Left lung (tissue), 10 donors: ENCODE results near the gene SART1. TPM values are rescaled to one million over a fixed set of nuclear protein-coding genes. Genes with fewer than 3 reads are reported as not detected.

Source experiments
- ATAC-seq: fragments of 200-7000 bp; cut with Tn5 transposase; one replicate; pipeline ENCODE4 v1.9.1; 2020; ENCODE audit warnings: moderate library complexity
- DNase-seq, 4 donors: peaks; one replicate each; pipeline ENCODE4 v3.0.0-alpha.2; 2013 to 2020
- H3K27ac ChIP-seq, 2 donors: fragments of 200-600 bp; sonication (generic) in 1 of 2; one replicate each; pipeline versions ENCODE4 v1.5.0 to v1.8.0; 2020 to 2021
- H3K27me3 ChIP-seq, 2 donors: fragments of 200-600 bp; sonication (generic) in 1 of 2; one replicate each; pipeline versions ENCODE4 v1.5.0 to v1.8.0; 2020 to 2021
- H3K36me3 ChIP-seq, 2 donors: fragments of 200-600 bp; sonication (generic) in 1 of 2; one replicate each; pipeline versions ENCODE4 v1.5.0 to v1.8.0; 2020 to 2021
- H3K4me1 ChIP-seq, 2 donors: fragments of 200-600 bp; one replicate each; pipeline ENCODE4 v1.8.0; 2021
- H3K4me3 ChIP-seq, 2 donors: fragments of 200-600 bp; sonication (generic) in 1 of 2; one replicate each; pipeline versions ENCODE4 v1.5.0 to v1.8.0; 2020 to 2021; ENCODE audit warnings: mild to moderate bottlenecking in 1 of 2
- H3K9me3 ChIP-seq, 2 donors: fragments of 200-600 bp; sonication (generic) in 1 of 2; one replicate each; pipeline versions ENCODE4 v1.5.0 to v1.8.0; 2020 to 2021
- intact Hi-C, 2 donors: fragments of 100-400 bp; cut with DNase I; formaldehyde crosslinking; loops; one replicate each; pipeline versions ENCODE4 v1.11.2 to v1.14.2; 2022
- polyA plus RNA-seq, 6 donors: library from polyadenylated mRNA; unstranded; fragments of 120-200 nt; gene quantifications; one replicate each; pipeline ENCODE4 v1.2.1, GENCODE V29; 2013; ENCODE audit not compliant: insufficient read length in 6 of 6
- total RNA-seq, 2 donors: library from RNA; stranded (reverse); fragmentation: NEBNext Ultra II Directional; extraction: Animal tissue kit (Norgen Biotek cat#: 25700); gene quantifications; one replicate each; pipeline ENCODE4 v1.2.1, GENCODE V29; 2021
- TF ChIP-seq, protein P1 (sequence below), 2 donors: fragments of 200-600 bp; sonication (generic) in 1 of 2; IDR thresholded peaks; one replicate each; pipeline versions ENCODE4 v1.5.0 to v1.8.0; 2021; ENCODE audit warnings: antibody characterized with exemption in 2 of 2
- donor health status: DM: no; HTN: yes; CAD: no.
- donor health status: DM: no; HTN: no; CAD: no.

The SART1 gene
- total and polyA plus RNA-seq, 8 donors: 34.1 to 55.4 (median 46.3) TPM

GRCh38 chr11:65981101-65981740 lies 19.7 kb downstream of the SART1 start:
- peaks cover 0 to 46% of the 10 kb centered on the region in 2 donors for H3K36me3 ChIP-seq
- no peaks in the 10 kb centered on the region for H3K27me3 ChIP-seq
- ATAC-seq (no peak), DNase-seq (no peak)
- TF ChIP-seq, protein P1, sequence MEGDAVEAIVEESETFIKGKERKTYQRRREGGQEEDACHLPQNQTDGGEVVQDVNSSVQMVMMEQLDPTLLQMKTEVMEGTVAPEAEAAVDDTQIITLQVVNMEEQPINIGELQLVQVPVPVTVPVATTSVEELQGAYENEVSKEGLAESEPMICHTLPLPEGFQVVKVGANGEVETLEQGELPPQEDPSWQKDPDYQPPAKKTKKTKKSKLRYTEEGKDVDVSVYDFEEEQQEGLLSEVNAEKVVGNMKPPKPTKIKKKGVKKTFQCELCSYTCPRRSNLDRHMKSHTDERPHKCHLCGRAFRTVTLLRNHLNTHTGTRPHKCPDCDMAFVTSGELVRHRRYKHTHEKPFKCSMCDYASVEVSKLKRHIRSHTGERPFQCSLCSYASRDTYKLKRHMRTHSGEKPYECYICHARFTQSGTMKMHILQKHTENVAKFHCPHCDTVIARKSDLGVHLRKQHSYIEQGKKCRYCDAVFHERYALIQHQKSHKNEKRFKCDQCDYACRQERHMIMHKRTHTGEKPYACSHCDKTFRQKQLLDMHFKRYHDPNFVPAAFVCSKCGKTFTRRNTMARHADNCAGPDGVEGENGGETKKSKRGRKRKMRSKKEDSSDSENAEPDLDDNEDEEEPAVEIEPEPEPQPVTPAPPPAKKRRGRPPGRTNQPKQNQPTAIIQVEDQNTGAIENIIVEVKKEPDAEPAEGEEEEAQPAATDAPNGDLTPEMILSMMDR (IDR thresholded peaks at IDR 0.05): no peak
- no peaks in the 10 kb centered on the region for H3K4me1 ChIP-seq
- intact Hi-C loops: loop anchor here in 1 of 2 donors (10.0 kb wide), 1 partner anchor 96 kb away; the partner anchor contains the start of gene FIBP
- no peak overlapping the region for H3K4me3 ChIP-seq
- H3K27ac ChIP-seq: no peak overlapping the region
- H3K9me3 ChIP-seq: no peaks in the 10 kb centered on the region

DNA sequence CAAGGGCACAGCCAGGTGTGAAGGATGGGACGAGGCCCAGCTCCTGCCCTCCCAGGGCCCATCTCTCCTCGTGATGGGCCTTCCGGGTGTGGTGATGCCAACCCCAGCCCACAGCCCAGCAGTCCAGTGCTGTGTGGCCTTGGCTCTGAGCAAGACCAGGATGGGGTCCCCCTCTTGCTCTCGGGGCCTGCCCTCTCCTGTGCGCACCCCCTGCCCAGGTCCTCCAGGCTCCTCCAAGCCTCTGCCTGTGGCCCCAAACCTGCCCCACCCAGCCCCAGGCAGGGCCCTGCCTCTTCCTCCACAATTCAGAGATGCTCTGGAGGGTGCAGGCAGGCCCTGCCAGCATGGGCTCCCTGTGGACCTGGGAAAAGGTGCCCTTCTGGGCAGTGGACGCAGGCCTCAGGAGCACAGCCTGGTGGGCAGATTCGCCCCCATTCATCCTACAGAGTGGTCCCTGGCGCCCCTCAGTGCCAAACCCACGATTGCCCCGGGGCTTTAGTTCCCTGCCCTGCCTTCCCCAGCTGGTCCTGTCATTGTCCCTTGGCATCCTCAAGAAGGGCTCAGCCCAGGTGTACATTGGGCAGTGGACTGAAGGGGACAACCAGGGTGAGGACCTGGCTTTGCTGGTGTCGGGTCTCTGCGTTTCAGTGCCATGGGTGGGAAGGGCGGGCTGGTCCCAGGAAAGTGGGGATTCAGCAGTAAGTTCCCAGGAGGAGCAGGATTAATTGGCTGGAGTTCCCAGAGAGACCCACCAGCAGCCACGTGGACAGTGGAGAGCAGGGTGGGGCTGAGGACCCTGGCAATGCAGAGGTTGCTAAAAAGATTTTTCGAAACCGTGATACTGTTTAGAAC lies 20.7 kb downstream of the SART1 start:
- Histone ChIP-seq H3K4me3 (no peak overlapping the region), H3K27me3 (no peaks in the 10 kb centered on the region), H3K27ac (no peak overlapping the region), H3K9me3 (no peaks in the 10 kb centered on the region), H3K4me1 (no peaks in the 10 kb centered on the region), H3K36me3 (peaks cover 0 to 36% of the 10 kb centered on the region in 2 donors)
- no peak for ATAC-seq
- intact Hi-C loops: loop anchor here in 1 of 2 donors (10.0 kb wide), 1 partner anchor 97 kb away; the partner anchor contains the start of gene FIBP
- TF ChIP-seq, protein P1 (IDR thresholded peaks at IDR 0.05): no peak
- DNase-seq: no peak

- Histone ChIP-seq H3K9me3 (no peaks in the 10 kb centered on the region), H3K27me3 (no peaks in the 10 kb centered on the region), H3K27ac (no peak overlapping the region), H3K36me3 (peaks cover 0 to 28% of the 10 kb centered on the region in 2 donors), H3K4me3 (no peak overlapping the region), H3K4me1 (no peaks in the 10 kb centered on the region)
- DNase-seq (no peak), ATAC-seq (no peak)
- intact Hi-C loops: loop anchor here in 1 of 2 donors (10.0 kb wide), 1 partner anchor 98 kb away; the partner anchor contains the start of gene FIBP
- TF ChIP-seq, protein P1 (IDR thresholded peaks at IDR 0.05): no peak
Observed at GRCh38 chr11:65982824-65983588, 21.5 kb downstream of the SART1 start.

DNA sequence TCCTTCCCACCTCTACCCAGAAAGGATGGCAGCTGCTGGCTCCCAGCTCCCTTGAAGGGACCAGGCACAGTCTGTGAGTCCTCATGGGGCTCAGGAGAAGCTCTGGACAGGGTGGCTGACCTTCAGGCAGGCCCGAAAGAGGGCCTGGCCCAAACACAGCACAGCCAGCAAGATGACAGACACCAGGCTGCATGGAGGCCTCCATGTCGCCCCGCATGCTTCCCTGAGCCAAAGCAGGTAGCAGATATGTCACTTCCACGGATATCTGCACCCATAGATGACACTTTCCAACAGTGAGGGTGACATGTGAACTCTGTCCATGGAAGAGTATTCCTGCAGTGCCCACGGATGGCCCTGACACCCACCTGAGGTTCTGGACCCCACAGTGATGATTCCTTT lies 22.1 kb downstream of the SART1 start:
- intact Hi-C loops: loop anchor here in 1 of 2 donors (10.0 kb wide), 1 partner anchor 99 kb away; the partner anchor contains the start of gene FIBP
- H3K4me3 ChIP-seq: no peak overlapping the region
- DNase-seq (no peak), ATAC-seq (no peak)
- H3K27ac ChIP-seq: no peak overlapping the region
- H3K27me3 ChIP-seq: no peaks in the 10 kb centered on the region
- no peaks in the 10 kb centered on the region for H3K4me1 ChIP-seq
- H3K9me3 ChIP-seq: no peaks in the 10 kb centered on the region
- H3K36me3 ChIP-seq: peaks cover 0 to 22% of the 10 kb centered on the region in 2 donors
- TF ChIP-seq, protein P1 (IDR thresholded peaks at IDR 0.05): no peak
